Esophagus (tissue), 2 donors: Measurements from ENCODE around the gene TMEM201. TPM values are rescaled to one million over a fixed set of nuclear protein-coding genes. Genes with fewer than 3 reads are reported as not detected.

Experiments
- H3K27ac ChIP-seq, 2 donors: one replicate each; pipeline ENCODE4 v1.5.1; 2013; ENCODE audit warnings: low read depth in 2 of 2, mild to moderate bottlenecking in 2 of 2, inconsistent platforms in 1 of 2, low read length in 1 of 2, moderate library complexity in 1 of 2
- H3K27me3 ChIP-seq, 2 donors: one replicate each; pipeline ENCODE4 v1.6.1; 2013; ENCODE audit warnings: low read length in 2 of 2, control low read depth in 1 of 2, mild to moderate bottlenecking in 1 of 2; ENCODE audit not compliant: insufficient read depth in 2 of 2, control insufficient read depth in 1 of 2
- H3K36me3 ChIP-seq, 2 donors: one replicate each; pipeline ENCODE4 v1.6.1; 2013; ENCODE audit warnings: low read length in 1 of 2; ENCODE audit not compliant: control insufficient read depth in 2 of 2, insufficient read depth in 2 of 2
- H3K4me1 ChIP-seq, 2 donors: one replicate each; pipeline ENCODE4 v1.6.1; 2013; ENCODE audit warnings: low read length in 1 of 2; ENCODE audit not compliant: control insufficient read depth in 2 of 2, insufficient read depth in 2 of 2
- H3K4me3 ChIP-seq, 2 donors: one replicate each; pipeline ENCODE4 v1.5.1; 2013; ENCODE audit warnings: low read length in 2 of 2, mild to moderate bottlenecking in 2 of 2, low read depth in 1 of 2, moderate library complexity in 1 of 2
- H3K9me3 ChIP-seq, 2 donors: one replicate each; pipeline ENCODE4 v1.6.1; 2013; ENCODE audit warnings: mild to moderate bottlenecking in 2 of 2, low read depth in 1 of 2, low read length in 1 of 2, moderate library complexity in 1 of 2; ENCODE audit not compliant: control insufficient read depth in 2 of 2, insufficient read depth in 1 of 2
- WGBS, 2 donors: extraction: QIAGEN DNeasy Blood & Tissue Kit; methylation state at CpG; one replicate each; pipeline ENCODE4 v1.1.7; 2013; 5-methylcytosine and 5-hydroxymethylcytosine counted together
- polyA plus RNA-seq, 2 donors: library from polyadenylated mRNA; stranded (reverse); fragments of 200-250 nt; gene quantifications; one replicate each; pipeline ENCODE4 v1.2.3, GENCODE V29; 2013
- donor health status: healthy with polysubstance abuse.
- donor health status: Bipolar disorder and iron deficiency.

Gene TMEM201
- polyA plus RNA-seq, 2 donors: 4.7 to 6.0 TPM

DNA sequence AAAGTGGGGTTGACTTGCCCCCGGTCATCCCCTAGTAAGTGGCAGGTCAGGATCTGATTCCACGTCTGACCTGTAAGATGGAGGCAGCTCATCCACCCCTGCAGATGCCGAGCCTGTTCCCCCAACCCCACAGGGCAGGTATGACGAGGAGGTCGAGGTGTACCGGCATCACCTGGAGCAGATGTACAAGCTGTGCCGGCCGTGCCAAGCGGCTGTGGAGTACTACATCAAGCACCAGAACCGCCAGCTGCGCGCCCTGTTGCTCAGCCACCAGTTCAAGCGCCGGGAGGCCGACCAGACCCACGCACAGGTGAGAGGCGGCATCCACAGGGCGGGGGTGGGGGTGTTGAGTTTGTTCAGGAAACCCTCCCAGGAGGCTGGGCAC is 9.6 kb downstream of the TMEM201 start:
- 90 to 93% methylated on average over 18 of the region's 18 CpGs for WGBS, 2 donors
- Histone ChIP-seq H3K4me3 (no peak overlapping the region), H3K27ac (no peak overlapping the region), H3K36me3 (peaks cover 6 to 47% of the 10 kb centered on the region in 2 donors), H3K9me3 (no peaks in the 10 kb centered on the region), H3K4me1 (peaks cover 6 to 7% of the 10 kb centered on the region in 2 donors), H3K27me3 (no peaks in the 10 kb centered on the region)

- 91 to 95% methylated on average over 10 of the region's 10 CpGs for WGBS, 2 donors
Observed at GRCh38 chr1:9599741-9600140, 11.0 kb downstream of the TMEM201 start.

DNA sequence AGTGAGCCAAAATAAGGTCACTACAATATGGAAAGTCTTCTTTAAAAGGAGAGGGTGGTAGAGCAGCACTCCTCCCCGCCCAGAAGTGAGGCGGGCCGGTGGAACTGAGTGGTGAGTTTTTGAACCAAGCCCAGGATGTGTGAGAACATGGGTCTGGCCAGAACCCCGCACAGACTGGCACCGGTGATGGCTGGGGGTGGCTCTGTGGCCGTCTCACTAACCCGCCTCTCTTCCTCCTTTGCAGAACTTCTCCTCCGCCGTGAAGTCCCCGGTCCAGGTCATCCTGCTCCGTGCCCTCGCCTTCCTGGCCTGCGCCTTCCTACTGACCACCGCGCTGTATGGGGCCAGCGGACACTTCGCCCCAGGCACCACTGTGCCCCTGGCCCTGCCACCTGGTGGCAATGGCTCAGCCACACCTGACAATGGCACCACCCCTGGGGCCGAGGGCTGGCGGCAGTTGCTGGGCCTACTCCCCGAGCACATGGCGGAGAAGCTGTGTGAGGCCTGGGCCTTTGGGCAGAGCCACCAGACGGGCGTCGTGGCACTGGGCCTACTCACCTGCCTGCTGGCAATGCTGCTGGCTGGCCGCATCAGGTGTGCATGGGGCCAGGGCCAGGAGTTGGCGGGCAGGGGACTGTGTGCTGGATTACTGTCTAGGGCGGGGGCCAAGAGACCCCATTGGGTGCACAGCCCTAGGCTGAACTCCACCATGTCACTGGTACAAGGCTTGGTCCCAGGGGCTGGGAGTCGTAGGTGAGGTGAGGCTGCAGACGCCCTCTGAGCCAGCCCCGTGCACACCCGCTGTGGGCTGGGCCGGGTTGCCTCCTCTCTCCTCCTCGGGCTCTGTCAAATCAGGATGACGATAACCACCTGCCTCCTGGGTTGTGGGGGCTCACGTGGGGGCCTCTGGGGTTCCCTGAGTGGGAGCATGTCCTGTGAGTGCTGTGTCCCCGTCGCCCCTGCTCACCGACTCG is 12.4 kb downstream of the TMEM201 start:
- WGBS, 2 donors: 92 to 93% methylated on average over 38 to 39 of the region's 39 CpGs
- H3K4me1 ChIP-seq: no peaks in the 10 kb centered on the region
- H3K36me3 ChIP-seq: peaks cover 6 to 57% of the 10 kb centered on the region in 2 donors
- H3K9me3 ChIP-seq: no peaks in the 10 kb centered on the region
- no peak overlapping the region for H3K4me3 ChIP-seq
- no peak overlapping the region for H3K27ac ChIP-seq
- H3K27me3 ChIP-seq: no peaks in the 10 kb centered on the region

More at GRCh38 chr1:9599741-9600140, 11.0 kb downstream of the TMEM201 start:
- Histone ChIP-seq H3K4me1 (no peaks in the 10 kb centered on the region), H3K27me3 (no peaks in the 10 kb centered on the region), H3K9me3 (no peaks in the 10 kb centered on the region), H3K27ac (no peak overlapping the region), H3K4me3 (no peak overlapping the region), H3K36me3 (peaks cover 6 to 54% of the 10 kb centered on the region in 2 donors)

DNA sequence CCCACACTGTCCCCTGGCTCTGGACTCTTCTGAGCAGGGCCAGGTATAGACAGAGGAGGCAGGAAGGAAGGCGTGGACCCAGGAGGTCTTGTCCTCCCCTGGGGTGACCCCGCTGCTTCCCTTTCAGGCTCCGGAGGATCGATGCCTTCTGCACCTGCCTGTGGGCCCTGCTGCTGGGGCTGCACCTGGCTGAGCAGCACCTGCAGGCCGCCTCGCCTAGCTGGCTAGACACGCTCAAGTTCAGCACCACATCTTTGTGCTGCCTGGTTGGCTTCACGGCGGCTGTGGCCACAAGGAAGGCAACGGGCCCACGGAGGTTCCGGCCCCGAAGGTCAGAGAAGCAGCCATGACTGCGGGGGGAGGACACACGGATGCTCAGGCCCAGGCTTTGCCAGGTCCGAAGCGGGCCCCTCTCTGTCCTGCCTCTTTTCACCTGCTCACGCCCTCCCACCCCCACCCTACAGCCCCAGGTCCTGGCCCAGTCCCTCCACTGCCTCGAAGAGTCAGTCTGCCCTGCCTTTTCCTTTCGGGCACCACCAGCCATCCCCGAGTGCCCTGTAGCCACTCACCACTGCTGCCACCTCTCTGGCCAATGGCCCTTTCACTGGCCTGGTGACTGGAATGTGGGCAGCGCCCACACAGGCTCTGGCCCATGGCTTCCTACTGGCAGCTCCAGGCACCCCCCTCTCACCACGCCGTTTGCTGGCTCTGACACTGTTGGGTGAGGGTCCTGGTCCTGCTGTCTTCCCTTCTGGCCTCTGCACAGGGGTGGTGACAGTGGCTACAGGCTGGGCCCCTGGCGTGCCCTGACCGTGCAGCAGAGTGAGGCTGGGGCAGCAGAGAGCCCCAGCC is 13.5 kb downstream of the TMEM201 start:
- H3K36me3 ChIP-seq: peaks cover 6 to 55% of the 10 kb centered on the region in 2 donors
- no peaks in the 10 kb centered on the region for H3K4me1 ChIP-seq
- no peak overlapping the region for H3K4me3 ChIP-seq

GRCh38 chr1:9602794-9603167 is 14.1 kb downstream of the TMEM201 start:
- WGBS, 2 donors: 94 to 95% methylated on average over 9 of the region's 9 CpGs
- Histone ChIP-seq H3K27ac (no peak overlapping the region), H3K36me3 (peaks cover 6 to 53% of the 10 kb centered on the region in 2 donors), H3K9me3 (no peaks in the 10 kb centered on the region), H3K27me3 (no peaks in the 10 kb centered on the region), H3K4me1 (no peaks in the 10 kb centered on the region), H3K4me3 (no peak overlapping the region)

More for the DNA sequence above, 13.5 kb downstream of the TMEM201 start:
- Histone ChIP-seq H3K27ac (no peak overlapping the region), H3K27me3 (no peaks in the 10 kb centered on the region), H3K9me3 (no peaks in the 10 kb centered on the region)
- WGBS, 2 donors: 93 to 95% methylated on average over 26 of the region's 26 CpGs

DNA sequence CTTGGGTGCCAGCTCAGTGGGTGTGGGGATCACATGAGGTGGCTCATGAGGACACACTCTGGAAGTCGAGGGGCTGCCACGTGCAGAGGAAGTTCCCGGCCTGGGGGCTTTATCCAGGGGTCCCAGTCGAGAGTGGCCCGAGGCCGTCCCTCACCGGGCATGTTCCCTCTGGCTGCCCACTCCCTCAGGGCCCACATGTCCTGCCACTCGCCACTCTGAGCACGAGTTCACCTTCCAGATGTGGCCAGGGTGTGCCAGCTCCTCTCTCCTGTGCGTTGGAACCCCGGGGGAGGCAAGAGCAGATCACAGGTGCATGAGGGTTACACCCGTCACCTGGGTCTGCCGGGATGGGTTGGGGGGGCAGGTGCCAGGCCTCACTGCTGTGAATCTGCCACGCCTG is 14.6 kb downstream of the TMEM201 start:
- no peaks in the 10 kb centered on the region for H3K27me3 ChIP-seq
- no peak overlapping the region for H3K27ac ChIP-seq
- H3K9me3 ChIP-seq: no peaks in the 10 kb centered on the region
- peaks cover 6 to 47% of the 10 kb centered on the region in 2 donors for H3K36me3 ChIP-seq
- H3K4me3 ChIP-seq: no peak overlapping the region
- WGBS, 2 donors: 86 to 90% methylated on average over 13 to 14 of the region's 14 CpGs
- no peaks in the 10 kb centered on the region for H3K4me1 ChIP-seq

DNA sequence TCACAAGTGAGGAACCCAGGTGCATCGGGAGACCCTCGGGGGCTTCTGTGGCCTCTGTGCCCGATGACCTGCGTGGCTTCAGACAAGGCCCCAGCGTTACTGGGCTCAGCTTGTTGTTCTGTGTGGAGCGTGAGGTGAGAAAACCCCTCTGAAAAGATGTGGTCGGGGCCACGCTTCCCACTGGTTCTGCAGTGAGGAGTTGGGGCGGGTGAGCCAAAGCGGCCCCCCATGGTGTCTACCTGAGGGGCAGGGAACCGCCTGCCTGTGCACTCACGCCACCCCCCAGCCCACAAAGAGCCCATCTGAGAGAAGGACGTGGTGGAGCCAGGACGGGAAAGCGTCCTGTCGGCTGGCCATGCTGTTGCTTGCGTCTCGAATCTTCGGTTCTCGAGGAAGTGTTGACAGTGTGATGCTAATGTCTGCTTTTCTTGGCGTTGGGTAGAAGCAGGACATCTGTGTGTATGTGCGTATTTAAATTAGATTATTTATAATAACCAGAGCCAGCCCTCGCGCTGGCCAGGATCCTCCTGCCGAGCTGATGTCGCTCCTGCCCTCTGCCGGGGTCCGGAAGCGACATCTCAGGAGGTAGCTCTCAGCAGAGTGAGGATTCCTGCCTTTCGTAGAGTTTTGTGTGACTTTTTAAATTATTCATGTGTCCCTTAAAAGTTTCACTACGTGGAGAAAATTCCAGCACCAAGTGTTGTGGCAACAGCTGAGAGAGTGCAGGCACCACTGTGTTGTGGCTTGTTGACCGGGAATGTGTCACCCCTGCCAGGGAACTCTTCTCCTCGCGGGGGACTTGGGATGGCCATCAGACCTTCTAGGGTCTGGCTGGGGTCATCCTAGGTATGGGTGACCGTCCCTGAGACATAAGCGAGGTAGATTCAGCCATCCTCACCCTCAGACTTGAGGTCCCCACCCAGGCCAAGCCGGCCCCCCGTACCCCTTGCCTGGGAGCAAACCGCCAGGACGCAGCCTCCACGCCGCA is 15.3 kb downstream of the TMEM201 start:
- 89 to 90% methylated on average over 42 of the region's 42 CpGs for WGBS, 2 donors
- Histone ChIP-seq H3K4me1 (no peaks in the 10 kb centered on the region), H3K4me3 (no peak overlapping the region), H3K9me3 (no peaks in the 10 kb centered on the region), H3K36me3 (peaks cover 6 to 50% of the 10 kb centered on the region in 2 donors), H3K27ac (no peak overlapping the region), H3K27me3 (no peaks in the 10 kb centered on the region)

DNA sequence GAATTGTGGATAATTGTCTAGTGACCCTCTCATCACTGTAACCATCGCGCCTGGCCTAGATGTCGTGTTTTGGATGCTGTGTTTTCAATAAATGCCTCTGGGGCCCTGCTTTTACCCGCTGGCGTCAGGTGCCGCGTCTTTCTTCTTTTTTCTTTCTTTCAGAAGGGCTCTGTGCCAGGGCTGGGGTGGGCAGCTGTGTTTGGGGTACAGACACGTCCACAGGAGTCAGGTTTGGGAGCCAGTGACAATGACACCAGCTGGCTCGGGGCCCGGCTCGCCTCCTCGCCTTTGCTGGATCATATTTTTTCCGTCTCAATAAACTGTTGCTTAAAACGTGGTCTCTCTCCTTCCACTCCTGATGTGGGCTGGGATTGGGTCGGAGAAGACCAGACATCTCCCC is 16.1 kb downstream of the TMEM201 start:
- no peak overlapping the region for H3K27ac ChIP-seq
- H3K36me3 ChIP-seq: peaks cover 10 to 52% of the 10 kb centered on the region in 2 donors
- H3K27me3 ChIP-seq: no peaks in the 10 kb centered on the region
- 87 to 91% methylated on average over 15 of the region's 15 CpGs for WGBS, 2 donors
- H3K9me3 ChIP-seq: no peaks in the 10 kb centered on the region
- no peaks in the 10 kb centered on the region for H3K4me1 ChIP-seq
- H3K4me3 ChIP-seq: no peak overlapping the region
